Testis (tissue), 3 donors: ENCODE measurements around the gene DDX47. TPM values are rescaled to one million over a fixed set of nuclear protein-coding genes. Genes with fewer than 3 reads are reported as not detected.

Experiments
- DNase-seq: peaks from one replicate; pipeline ENCODE4 v3.0.0-alpha.2; 2019
- H3K27ac ChIP-seq, 2 donors: fragments of 200-600 bp; sonication (generic); one replicate each; pipeline ENCODE4 v1.5.1; 2019
- H3K27me3 ChIP-seq: fragments of 200-600 bp; sonication (generic); one replicate; pipeline ENCODE4 v1.5.1; 2019
- H3K36me3 ChIP-seq: fragments of 200-600 bp; sonication (generic); one replicate; pipeline ENCODE4 v1.5.1; 2017; ENCODE audit warnings: low read depth; ENCODE audit errors: missing control alignments
- H3K4me1 ChIP-seq: fragments of 200-600 bp; sonication (generic); one replicate; pipeline ENCODE4 v1.5.1; 2019
- H3K4me3 ChIP-seq, 2 donors: fragments of 200-600 bp; sonication (generic); one replicate each; pipeline ENCODE4 v1.5.1; 2017 to 2019
- H3K9me3 ChIP-seq: fragments of 200-600 bp; sonication (generic); one replicate; pipeline ENCODE4 v1.5.1; 2017
- CTCF ChIP-seq, 3 experiments: fragments of 450-650 bp in 2 of 3; fragments of 200-600 bp in 1 of 3; sonication (generic) in 1 of 3; IDR thresholded peaks; one replicate each; pipeline ENCODE4 v1.5.1; 2016 to 2019; ENCODE audit warnings: antibody characterized with exemption in 3 of 3, mild to moderate bottlenecking in 2 of 3, moderate library complexity in 1 of 3
- POLR2A ChIP-seq: fragments of 450-650 bp; IDR thresholded peaks from one replicate; pipeline ENCODE4 v1.6.1; 2017; ENCODE audit warnings: antibody characterized with exemption, mild to moderate bottlenecking, moderate library complexity
- WGBS, 2 donors: methylation state at CpG; one replicate each; pipeline ENCODE4 v1.1.5; 2018; 5-methylcytosine and 5-hydroxymethylcytosine counted together
- intact Hi-C: fragments of 100-400 bp; cut with DNase I; formaldehyde crosslinking; loops from one replicate; pipeline ENCODE4 v1.15.1; 2023; ENCODE audit warnings: low total_unique reads
- microRNA counts, 2 donors: library from miRNA; unstranded; fragments of <30 nt; microRNA quantifications; one replicate each; lab custom pipeline; 2016
- microRNA-seq, 2 donors: library from miRNA; unstranded; fragments of <30 nt; microRNA quantifications; one replicate each; pipeline ENCODE4, GENCODE V29; 2016; ENCODE audit warnings: borderline number of aligned reads in 2 of 2, borderline replicate concordance in 1 of 2
- polyA plus RNA-seq: library from polyadenylated mRNA; stranded (reverse); fragments of 350-450 nt; fragmentation: Illumina TruSeq; extraction: RNeasy Lipid Tissue Mini Kit (QIAGEN cat#74804); gene quantifications from one replicate; pipeline ENCODE4 v1.2.3, GENCODE V29; 2014; ENCODE audit warnings: low read depth, low replicate concordance; ENCODE audit not compliant: insufficient read depth
- small RNA-seq, 2 donors: library from RNA; depleted of rRNA; stranded (forward); fragments of <200 nt; gene quantifications; one replicate each; pipeline ENCODE3, GENCODE V24; 2016
- total RNA-seq, 2 donors: library from RNA; depleted of rRNA; stranded (reverse); fragments of >200 nt; gene quantifications; one replicate each; pipeline ENCODE4 v1.2.3, GENCODE V29; 2016

DDX47 gene
- total and polyA plus RNA-seq, 3 donors from 2014 or later: 52.4 to 85.4 (median 82.4) TPM

GRCh38 chr12:12877781-12878455 is 64.8 kb downstream of the DDX47 start:
- Histone ChIP-seq H3K27me3 (no peaks in the 10 kb centered on the region), H3K36me3 (no peaks in the 10 kb centered on the region), H3K27ac (no peak overlapping the region), H3K4me3 (no peak overlapping the region), H3K4me1 (no peaks in the 10 kb centered on the region), H3K9me3 (no peaks in the 10 kb centered on the region)
- no peak for DNase-seq
- TF ChIP-seq POLR2A (no peak), CTCF (IDR thresholded peaks at IDR 0.05) (no peak)
- 78 to 86% methylated on average over 9 of the region's 9 CpGs for WGBS, 2 donors
- intact Hi-C loops: no loop called here

MicroRNAs within 50 kb of the gene (microRNA counts, 767-probe panel; counts per million panel counts)
- 0 to 152 counts per million in 2 donors for microRNA hsa-miR-613 (lab: Ali Mortazavi, UCI)

Small RNA genes within 50 kb of the gene (microRNA-seq; reads per million reads assigned to microRNA genes)
- 0 reads per million in 2 donors for gene MIR613

Small RNA genes within 50 kb of the gene (small RNA-seq; reads per million reads assigned to genes)
- gene AC007215.1 (0 to 0.09 reads per million in 2 donors), gene MIR613 (0 reads per million in 2 donors)

Other genes with a start within 250 kb of the DDX47 start
- gene CREBL2, start 201.5 kb upstream of the DDX47 start, total RNA-seq: 10 to 100 TPM; 42.8 to 43.6 TPM
- gene CREBL2, start 201.5 kb upstream of the DDX47 start, polyA plus RNA-seq: 49.6 TPM
- gene GPR19, start 117.2 kb upstream of the DDX47 start, total RNA-seq: 1 to 10 TPM; 2.1 to 2.9 TPM
- gene GPR19, start 117.2 kb upstream of the DDX47 start, polyA plus RNA-seq: 4.1 TPM
- 10 to 100 TPM; 76.1 to 98.9 TPM for gene CDKN1B, start 96.0 kb upstream of the DDX47 start, total RNA-seq
- 59.2 TPM for gene CDKN1B, start 96.0 kb upstream of the DDX47 start, polyA plus RNA-seq
- 1 to 10 TPM; 9.2 to 9.7 TPM for gene APOLD1, start 27.7 kb upstream of the DDX47 start, total RNA-seq
- gene APOLD1, start 27.7 kb upstream of the DDX47 start, polyA plus RNA-seq: 8.2 TPM
- gene GPRC5A, start 78.2 kb downstream of the DDX47 start, total RNA-seq: 1 to 10 TPM; 1.9 to 2.7 TPM
- gene GPRC5A, start 78.2 kb downstream of the DDX47 start, polyA plus RNA-seq: 2.8 TPM
- gene GPRC5D, start 138.8 kb downstream of the DDX47 start, total RNA-seq: 1 to 10 TPM in 1 of 2 donors, under 1 TPM in 1; 0.68 to 4.0 TPM
- gene GPRC5D, start 138.8 kb downstream of the DDX47 start, polyA plus RNA-seq: 5.5 TPM
- gene HEBP1, start 186.9 kb downstream of the DDX47 start, total RNA-seq: 10 to 100 TPM; 48.7 to 55.6 TPM
- 57.3 TPM for gene HEBP1, start 186.9 kb downstream of the DDX47 start, polyA plus RNA-seq
- gene FAM234B, start 231.0 kb downstream of the DDX47 start, total RNA-seq: 10 to 100 TPM; 11.0 to 13.2 TPM
- 13.0 TPM for gene FAM234B, start 231.0 kb downstream of the DDX47 start, polyA plus RNA-seq